SU-DHL-6 (cell line): ENCODE measurements around the gene NUP62CL.

Experiments
- H2AFZ ChIP-seq: fragments of 200-600 bp; sonication (generic); 2 replicates; pipeline ENCODE4 v1.6.1; 2014; ENCODE audit warnings: low read depth, mild to moderate bottlenecking, moderate library complexity, mixed read lengths, antibody characterized with exemption, low read length; ENCODE audit not compliant: severe bottlenecking
- H3F3A ChIP-seq: fragments of 200-600 bp; shearing (Covaris generic); 2 replicates; pipeline ENCODE4 v1.6.0; 2016; ENCODE audit warnings: antibody characterized with exemption, mild to moderate bottlenecking; ENCODE audit not compliant: insufficient read depth
- H3K27ac ChIP-seq: fragments of 200-600 bp; sonication (generic); 2 replicates; pipeline ENCODE4 v1.5.1; 2016; ENCODE audit warnings: low read depth, mild to moderate bottlenecking, low read length, moderate library complexity, mixed read lengths
- H3K27me3 ChIP-seq: fragments of 200-600 bp; sonication (generic), shearing (Covaris generic); 2 replicates; pipeline ENCODE4 v1.6.0; 2014; ENCODE audit warnings: mild to moderate bottlenecking, low read length
- H3K36me3 ChIP-seq: fragments of 200-600 bp; sonication (generic); 2 replicates; pipeline ENCODE4 v1.6.1; 2014; ENCODE audit warnings: mild to moderate bottlenecking, low read length, mixed read lengths
- H3K4me2 ChIP-seq: fragments of 300-600, 200-600 bp; shearing (Covaris generic), sonication (generic); 2 replicates; pipeline ENCODE4 v1.6.0; 2014; ENCODE audit warnings: low read length, low read depth, mild to moderate bottlenecking; ENCODE audit not compliant: poor library complexity, severe bottlenecking
- H3K4me3 ChIP-seq: fragments of 200-600 bp; sonication (generic); 2 replicates; pipeline ENCODE4 v1.5.1; 2014; ENCODE audit warnings: antibody characterized with exemption, low read length, mild to moderate bottlenecking, mixed read lengths; ENCODE audit not compliant: insufficient read depth, poor library complexity, severe bottlenecking
- H3K79me2 ChIP-seq: fragments of 200-600 bp; sonication (generic); 2 replicates; pipeline ENCODE4 v1.6.1; 2014; ENCODE audit warnings: mild to moderate bottlenecking, low read length, moderate library complexity; ENCODE audit not compliant: insufficient read depth
- H3K9ac ChIP-seq: fragments of 200-600 bp; sonication (generic); 2 replicates; pipeline ENCODE4 v1.7.0; 2014; ENCODE audit warnings: mild to moderate bottlenecking, low read length
- H3K9me2 ChIP-seq: fragments of 200-600 bp; sonication (generic); replicated peaks from 2 replicates; pipeline ENCODE4 v1.6.1; 2014; ENCODE audit warnings: low read length; ENCODE audit not compliant: insufficient read depth
- H3K9me3 ChIP-seq: fragments of 200-600 bp; sonication (generic); 2 replicates; pipeline ENCODE4 v1.6.1; 2014; ENCODE audit warnings: low read length, mixed read lengths; ENCODE audit not compliant: insufficient read depth
- H4K20me1 ChIP-seq: fragments of 200-600 bp; sonication (generic); 2 replicates; pipeline ENCODE4 v1.6.1; 2014; ENCODE audit warnings: low read depth, mild to moderate bottlenecking, antibody characterized with exemption, low read length, moderate library complexity, mixed read lengths
- EZH2phosphoT487 ChIP-seq: fragments of 200-600 bp; sonication (generic), shearing (Covaris generic); conservative IDR thresholded peaks from 2 replicates; pipeline ENCODE4 v1.6.1; 2018; ENCODE audit warnings: mild to moderate bottlenecking, antibody characterized with exemption, low read length, moderate library complexity, mixed read lengths
- TF ChIP-seq, protein P1 (sequence below): fragments of 200-600 bp; sonication (generic); IDR thresholded peaks from one replicate; pipeline ENCODE4 v1.5.1; 2017; ENCODE audit warnings: antibody characterized with exemption, mild to moderate bottlenecking, low read length, moderate library complexity; ENCODE audit not compliant: insufficient read depth, poor library complexity, severe bottlenecking

NUP62CL gene, protein sequence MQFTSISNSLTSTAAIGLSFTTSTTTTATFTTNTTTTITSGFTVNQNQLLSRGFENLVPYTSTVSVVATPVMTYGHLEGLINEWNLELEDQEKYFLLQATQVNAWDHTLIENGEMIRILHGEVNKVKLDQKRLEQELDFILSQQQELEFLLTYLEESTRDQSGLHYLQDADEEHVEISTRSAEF

DNA sequence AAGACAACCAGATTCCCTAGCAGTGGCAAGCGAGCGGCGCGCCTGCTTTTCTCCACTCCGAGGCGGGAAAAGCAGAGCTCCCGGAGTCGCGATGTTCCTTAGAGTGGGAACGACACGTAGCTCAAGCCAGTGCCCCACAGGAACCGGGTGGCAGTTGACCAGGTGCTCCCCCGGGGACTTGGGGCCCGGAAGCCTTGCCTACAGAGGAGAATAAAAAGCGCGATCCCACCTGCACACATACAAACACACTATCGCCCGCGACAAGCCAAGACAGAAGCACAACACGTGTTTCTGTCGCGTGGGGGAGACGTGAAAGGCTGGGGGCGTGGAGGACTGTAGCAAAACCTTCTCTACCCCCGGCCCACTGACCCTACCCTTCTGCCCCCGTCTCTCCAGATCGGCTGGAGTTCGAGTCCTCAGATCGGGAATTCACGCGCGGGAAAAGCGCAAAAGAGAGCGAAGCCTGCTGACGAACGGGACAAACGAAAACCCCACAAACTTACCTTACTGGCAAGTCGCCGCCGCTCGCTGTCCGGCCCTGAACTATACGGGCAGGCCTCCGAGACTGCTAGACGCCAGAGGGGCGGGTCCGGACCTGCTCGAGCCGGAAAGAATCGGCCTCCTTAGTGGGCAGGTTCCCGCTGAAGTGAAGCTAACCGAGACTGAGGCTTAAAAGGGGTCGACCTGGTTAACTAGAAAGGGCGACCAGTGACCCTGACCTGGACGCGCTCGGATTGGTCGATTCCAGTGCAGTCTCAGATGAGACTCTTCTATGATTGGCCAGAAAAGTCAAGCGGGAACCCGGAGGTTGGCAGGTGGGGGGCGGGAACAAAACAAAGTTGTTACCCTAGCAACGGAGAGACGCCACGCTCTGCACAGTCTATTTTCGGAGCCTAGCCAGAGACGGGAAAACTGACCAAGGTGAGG, at the start of gene NUP62CL, which contains the start of gene DNAAF6:
TSS of gene NUP62CL (minus strand) at position 664 of the 927 bp plus-strand sequence. CDS start 31,287 bp downstream, outside the sequence.
TSS of gene DNAAF6 (plus strand) at position 842 of the 927 bp plus-strand sequence. CDS start 6,265 bp downstream, outside the sequence.
- H4K20me1 ChIP-seq, result no peaks in the 10 kb centered on the region
- peak within 1 kb of the TSS; percentile 86 for H2AFZ ChIP-seq
- H3K79me2 ChIP-seq, result no peaks in the 10 kb centered on the region
- peak within 1 kb of the TSS; percentile 82 for H3K4me2 ChIP-seq
- peak within 1 kb of the TSS; percentile 26; the same call in 1 of the 2 replicates for H3K27ac ChIP-seq
- H3K9ac ChIP-seq, result peak within 1 kb of the TSS; percentile 66
- no peaks in the 10 kb centered on the region for H3K27me3 ChIP-seq
- H3K4me3 ChIP-seq, result peak within 1 kb of the TSS; percentile 59
- H3K9me3 ChIP-seq, result no peaks in the 10 kb centered on the region
- H3F3A ChIP-seq, result no peaks in the 10 kb centered on the region; the same call in 1 of the 2 replicates
- TF ChIP-seq, protein P1, sequence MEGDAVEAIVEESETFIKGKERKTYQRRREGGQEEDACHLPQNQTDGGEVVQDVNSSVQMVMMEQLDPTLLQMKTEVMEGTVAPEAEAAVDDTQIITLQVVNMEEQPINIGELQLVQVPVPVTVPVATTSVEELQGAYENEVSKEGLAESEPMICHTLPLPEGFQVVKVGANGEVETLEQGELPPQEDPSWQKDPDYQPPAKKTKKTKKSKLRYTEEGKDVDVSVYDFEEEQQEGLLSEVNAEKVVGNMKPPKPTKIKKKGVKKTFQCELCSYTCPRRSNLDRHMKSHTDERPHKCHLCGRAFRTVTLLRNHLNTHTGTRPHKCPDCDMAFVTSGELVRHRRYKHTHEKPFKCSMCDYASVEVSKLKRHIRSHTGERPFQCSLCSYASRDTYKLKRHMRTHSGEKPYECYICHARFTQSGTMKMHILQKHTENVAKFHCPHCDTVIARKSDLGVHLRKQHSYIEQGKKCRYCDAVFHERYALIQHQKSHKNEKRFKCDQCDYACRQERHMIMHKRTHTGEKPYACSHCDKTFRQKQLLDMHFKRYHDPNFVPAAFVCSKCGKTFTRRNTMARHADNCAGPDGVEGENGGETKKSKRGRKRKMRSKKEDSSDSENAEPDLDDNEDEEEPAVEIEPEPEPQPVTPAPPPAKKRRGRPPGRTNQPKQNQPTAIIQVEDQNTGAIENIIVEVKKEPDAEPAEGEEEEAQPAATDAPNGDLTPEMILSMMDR, result no peak
- no peak for TF ChIP-seq EZH2phosphoT487
- H3K36me3 ChIP-seq, result no peaks in the 10 kb centered on the region
- H3K9me2 ChIP-seq, result no peaks in the 10 kb centered on the region

DNA sequence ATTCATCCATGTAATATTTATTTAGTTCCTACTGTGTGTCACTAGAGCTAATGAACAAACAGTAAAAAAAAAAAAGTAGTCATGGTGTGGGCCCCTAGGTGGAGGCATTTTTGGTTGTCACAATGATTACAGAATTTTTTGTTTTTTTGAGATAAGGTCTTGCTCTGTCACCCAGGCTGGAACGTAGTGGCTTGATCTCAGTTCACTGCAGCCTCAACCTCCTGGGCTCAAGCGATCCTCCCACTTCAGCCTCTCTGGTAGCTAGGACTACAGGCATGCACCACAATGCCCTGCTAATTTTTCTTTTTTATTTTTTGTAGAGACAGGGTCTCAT, 22.2 kb upstream of the NUP62CL start:
- H3F3A ChIP-seq, result no peaks in the 10 kb centered on the region
- no peaks in the 10 kb centered on the region for H4K20me1 ChIP-seq
- H3K27me3 ChIP-seq, result no peaks in the 10 kb centered on the region
- TF ChIP-seq, protein P1, result no peak
- TF ChIP-seq EZH2phosphoT487, result no peak
- no peak overlapping the region for H3K9ac ChIP-seq
- H3K9me2 ChIP-seq, result no peaks in the 10 kb centered on the region
- H3K27ac ChIP-seq, result no peak overlapping the region
- H3K9me3 ChIP-seq, result no peaks in the 10 kb centered on the region
- H3K4me2 ChIP-seq, result no peak overlapping the region
- H2AFZ ChIP-seq, result no peak overlapping the region
- no peaks in the 10 kb centered on the region for H3K79me2 ChIP-seq
- no peaks in the 10 kb centered on the region for H3K36me3 ChIP-seq
- no peak overlapping the region for H3K4me3 ChIP-seq

DNA sequence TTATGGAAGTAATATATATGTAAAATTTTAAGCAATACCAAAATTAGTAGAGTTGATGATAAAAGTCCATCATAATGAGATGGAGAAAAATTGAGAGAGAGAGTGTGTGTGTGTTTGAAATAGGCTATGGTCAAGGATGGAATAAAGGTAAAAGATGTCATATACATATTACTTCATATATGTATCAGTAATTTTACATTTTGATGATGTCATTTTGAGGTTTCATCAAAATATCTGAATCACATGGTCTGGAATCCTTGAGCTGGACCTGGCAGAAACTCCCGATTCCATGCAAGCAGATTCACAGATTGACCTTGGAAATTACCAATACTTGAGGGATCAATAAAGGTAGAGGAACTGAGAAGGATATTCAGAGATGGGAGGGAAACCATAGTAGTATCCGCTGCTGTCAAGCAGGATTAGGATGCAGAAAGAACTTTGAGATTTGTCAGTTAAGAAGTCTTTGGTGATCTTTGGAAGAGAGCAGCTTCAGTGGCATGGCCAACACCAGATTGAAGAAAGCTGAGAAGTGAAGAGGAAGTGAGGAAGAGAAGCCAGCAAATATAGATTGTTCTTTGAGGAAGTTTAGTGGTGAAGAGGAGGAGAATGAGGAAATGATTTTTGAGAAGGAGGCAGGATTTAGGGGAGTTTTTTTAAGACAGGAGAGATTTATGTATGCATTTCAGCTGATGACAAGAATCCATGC, 21.7 kb upstream of the NUP62CL start:
- no peak overlapping the region for H3K4me3 ChIP-seq
- H4K20me1 ChIP-seq, result no peaks in the 10 kb centered on the region
- TF ChIP-seq, protein P1, result no peak
- no peak for TF ChIP-seq EZH2phosphoT487
- no peak overlapping the region for H3K27ac ChIP-seq
- no peaks in the 10 kb centered on the region for H3F3A ChIP-seq
- H3K4me2 ChIP-seq, result no peak overlapping the region
- H3K9ac ChIP-seq, result no peak overlapping the region
- H3K27me3 ChIP-seq, result no peaks in the 10 kb centered on the region
- H3K9me3 ChIP-seq, result no peaks in the 10 kb centered on the region
- H2AFZ ChIP-seq, result no peak overlapping the region
- H3K9me2 ChIP-seq, result no peaks in the 10 kb centered on the region
- no peaks in the 10 kb centered on the region for H3K36me3 ChIP-seq
- H3K79me2 ChIP-seq, result no peaks in the 10 kb centered on the region
